Upper lobe of right lung (tissue), 1 donor: ENCODE measurements around the gene CASP4. TPM values are rescaled to one million over a fixed set of nuclear protein-coding genes. Genes with fewer than 3 reads are reported as not detected.
A peak's percentile ranks its signal among the peaks of the same experiment; 100 is the strongest.
"Not testable (repeated sequence)": the region's sequence is repeated elsewhere in the genome, so short reads cannot be mapped to it uniquely, and the experiment has no call there.

Experiments used
- ATAC-seq: fragments of 200-7000 bp; cut with Tn5 transposase; one replicate; pipeline ENCODE4 v1.9.1; 2020; ENCODE audit warnings: mild to moderate bottlenecking, moderate library complexity
- DNase-seq: peaks from one replicate; pipeline ENCODE4 v3.0.0-alpha.2; 2020
- H3K27ac ChIP-seq: fragments of 200-600 bp; one replicate; pipeline ENCODE4 v1.8.0; 2022
- H3K27me3 ChIP-seq: fragments of 200-600 bp; one replicate; pipeline ENCODE4 v1.8.0; 2022; ENCODE audit warnings: mild to moderate bottlenecking
- H3K36me3 ChIP-seq: fragments of 200-600 bp; one replicate; pipeline ENCODE4 v1.8.0; 2022
- H3K4me1 ChIP-seq: fragments of 200-600 bp; one replicate; pipeline ENCODE4 v1.8.0; 2022
- H3K4me3 ChIP-seq: fragments of 200-600 bp; one replicate; pipeline ENCODE4 v1.8.0; 2022; ENCODE audit warnings: mild to moderate bottlenecking
- H3K9me3 ChIP-seq: fragments of 200-600 bp; one replicate; pipeline ENCODE4 v1.8.0; 2022
- CTCF ChIP-seq: fragments of 200-600 bp; IDR thresholded peaks from one replicate; pipeline ENCODE4 v1.8.0; 2022; ENCODE audit warnings: antibody characterized with exemption
- intact Hi-C: fragments of 100-400 bp; cut with DNase I; formaldehyde crosslinking; loops from one replicate; pipeline ENCODE4 v1.11.0; 2022
- total RNA-seq: library from RNA; stranded (reverse); fragmentation: NEBNext Ultra II Directional; extraction: Animal tissue kit (Norgen Biotek cat#: 25700); gene quantifications from one replicate; pipeline ENCODE4 v1.2.1, GENCODE V29; 2021
- donor health status: DM: no; HTN: yes; CAD: no; lungs with severe emphysema.

Gene CASP4
- total RNA-seq, 1 donor from 2014 or later, result 101 TPM

DNA sequence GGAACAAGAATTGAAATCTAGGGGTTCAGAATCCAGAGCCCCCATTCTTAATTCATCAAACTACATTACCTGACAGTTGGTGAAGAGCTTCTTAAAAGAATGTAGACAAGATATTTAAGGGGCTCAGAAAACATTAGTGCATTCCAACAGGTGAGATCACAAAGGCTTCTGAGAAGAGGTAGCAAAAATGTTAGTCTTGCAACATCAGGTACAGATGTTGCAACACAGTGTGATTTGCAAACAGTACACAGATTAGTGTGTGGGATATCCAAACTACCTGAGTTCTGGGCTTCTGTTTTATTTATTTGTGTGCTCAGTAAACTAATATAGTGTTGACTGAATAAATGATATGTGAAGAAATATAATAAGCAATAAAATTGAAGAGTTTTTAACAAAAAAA is 11.8 kb downstream of the CASP4 start:
- H3K4me1 ChIP-seq, result peaks cover 3% of the 10 kb centered on the region
- H3K27me3 ChIP-seq, result no peaks in the 10 kb centered on the region
- H3K27ac ChIP-seq, result no peak overlapping the region
- intact Hi-C loops, result no loop called here
- H3K4me3 ChIP-seq, result no peak overlapping the region
- peaks cover 39% of the 10 kb centered on the region for H3K36me3 ChIP-seq
- DNase-seq (no peak), ATAC-seq (peak; percentile 83)
- no peaks in the 10 kb centered on the region for H3K9me3 ChIP-seq
- no peak for TF ChIP-seq CTCF

GRCh38 chr11:104946907-104947306 is 21.5 kb downstream of the CASP4 start:
- H3K27me3 ChIP-seq, result no peaks in the 10 kb centered on the region
- H3K27ac ChIP-seq, result no peak overlapping the region
- intact Hi-C loops, result no loop called here
- H3K9me3 ChIP-seq, result no peaks in the 10 kb centered on the region
- ATAC-seq (peak; percentile 80), DNase-seq (no peak)
- no peak overlapping the region for H3K4me3 ChIP-seq
- no peaks in the 10 kb centered on the region for H3K4me1 ChIP-seq
- peaks cover 96% of the 10 kb centered on the region for H3K36me3 ChIP-seq
- TF ChIP-seq CTCF, result peak; percentile 64

DNA sequence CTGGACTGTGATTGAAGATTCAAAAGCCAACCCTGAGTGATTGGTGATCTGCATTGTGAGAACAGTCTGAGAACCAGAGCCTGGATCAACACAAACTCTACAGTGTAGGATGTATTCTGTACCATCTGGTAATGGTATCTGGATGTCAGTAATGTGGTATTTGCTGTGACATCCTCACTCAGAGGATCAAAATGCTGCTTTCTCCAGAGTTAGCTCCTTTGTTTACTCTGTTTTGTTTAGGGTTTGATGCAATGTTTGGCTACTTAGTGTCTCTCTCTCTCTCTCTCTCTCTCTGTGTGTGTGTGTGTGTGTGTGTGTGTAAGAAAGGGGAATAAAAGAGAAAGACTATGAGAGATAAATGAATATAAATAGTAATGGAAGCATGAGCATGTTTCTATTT is 24.3 kb downstream of the CASP4 start:
- H3K27ac ChIP-seq, result no peak overlapping the region
- H3K27me3 ChIP-seq, result no peaks in the 10 kb centered on the region
- TF ChIP-seq CTCF, result no peak
- H3K36me3 ChIP-seq, result peaks cover 68% of the 10 kb centered on the region
- intact Hi-C loops, result no loop called here
- no peak overlapping the region for H3K4me3 ChIP-seq
- ATAC-seq (no peak), DNase-seq (no peak)
- no peaks in the 10 kb centered on the region for H3K9me3 ChIP-seq
- H3K4me1 ChIP-seq, result no peaks in the 10 kb centered on the region

- Histone ChIP-seq H3K4me1 (no peaks in the 10 kb centered on the region), H3K4me3 (no peak overlapping the region), H3K9me3 (no peaks in the 10 kb centered on the region), H3K27me3 (no peaks in the 10 kb centered on the region), H3K36me3 (peaks cover 63% of the 10 kb centered on the region), H3K27ac (no peak overlapping the region)
- DNase-seq (no peak), ATAC-seq (no peak)
- no peak for TF ChIP-seq CTCF
- intact Hi-C loops, result no loop called here
These were observed 24.8 kb downstream of the CASP4 start for GRCh38 chr11:104943561-104943960.

DNA sequence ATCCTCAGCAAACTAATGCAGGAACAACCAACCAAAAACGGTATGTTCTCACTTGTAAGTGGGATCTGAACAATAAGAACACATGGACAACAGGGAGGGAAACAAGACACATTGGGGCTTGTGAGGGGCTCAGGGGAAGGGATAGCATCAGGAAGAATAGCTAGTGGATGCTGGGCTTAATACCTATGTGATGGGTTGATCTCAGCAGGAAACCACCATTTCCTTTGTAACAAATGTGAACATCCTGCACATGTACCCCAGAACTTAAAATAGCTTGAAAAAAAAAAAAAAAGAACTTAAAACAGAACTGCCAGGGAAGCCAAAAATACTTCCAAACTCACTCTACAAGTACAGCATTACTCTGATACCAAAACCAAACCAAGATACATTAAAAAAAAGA is 33.8 kb downstream of the CASP4 start:
- intact Hi-C loops, result no loop called here
- no peak overlapping the region for H3K4me3 ChIP-seq
- no peak overlapping the region for H3K27ac ChIP-seq
- no peaks in the 10 kb centered on the region for H3K36me3 ChIP-seq
- H3K4me1 ChIP-seq, result no peaks in the 10 kb centered on the region
- ATAC-seq, result no peak
- TF ChIP-seq CTCF, result no peak
- H3K27me3 ChIP-seq, result no peaks in the 10 kb centered on the region
- DNase-seq, result no peak
- H3K9me3 ChIP-seq, result no peaks in the 10 kb centered on the region

GRCh38 chr11:104934073-104934472 is 34.3 kb downstream of the CASP4 start:
- intact Hi-C loops, result not testable (repeated sequence)

More at GRCh38 chr11:104934073-104934472, 34.3 kb downstream of the CASP4 start:
- DNase-seq, H3K27ac ChIP-seq, H3K4me3 ChIP-seq, H3K4me1 ChIP-seq, H3K27me3 ChIP-seq, H3K9me3 ChIP-seq, ATAC-seq, H3K36me3 ChIP-seq: not testable (repeated sequence)
